Smooth muscle cell of bladder (primary cell): ENCODE measurements around the gene ATP4A. TPM values are rescaled to one million over a fixed set of nuclear protein-coding genes. Genes with fewer than 3 reads are reported as not detected.

Experiments used
- total RNA-seq: library from RNA; depleted of rRNA; stranded (reverse); fragments of >200 nt; gene quantifications from 2 replicates; pipeline ENCODE4 v1.2.3, GENCODE V29; 2014

The ATP4A gene
- total RNA-seq, result not detected in 2 replicates

GRCh38 chr19:35563207-35563829 is at the start of gene ATP4A:
TSS of gene ATP4A (minus strand) at chr19:35563658. CDS start at chr19:35563629, 29 bp downstream.

GRCh38 chr19:35612559-35613321 is 49.3 kb upstream of the ATP4A start, which contains the start of gene HAUS5:
TSS of gene HAUS5 (plus strand) at chr19:35612735. CDS start at chr19:35612795, 60 bp downstream.

GRCh38 chr19:35585848-35586247 is 22.4 kb upstream of the ATP4A start, which contains the start of gene PMIS2:
TSS of gene PMIS2 (plus strand) at chr19:35586173. CDS start at chr19:35586260, 87 bp downstream.

GRCh38 chr19:35545001-35545854 is 18.2 kb downstream of the ATP4A start, which contains the start of gene TMEM147:
TSS of gene TMEM147 (plus strand) at chr19:35545626. CDS start at chr19:35545740, 114 bp downstream.

GRCh38 chr19:35533201-35533821 is 30.1 kb downstream of the ATP4A start, which contains the start of gene GAPDHS:
TSS of gene GAPDHS (plus strand) at chr19:35533456. CDS start at chr19:35533528, 72 bp downstream.

GRCh38 chr19:35528218-35529038 is 35.0 kb downstream of the ATP4A start, which contains the start of gene SBSN:
TSS of gene SBSN (minus strand) at chr19:35528311. CDS start at chr19:35528281, 30 bp downstream.

GRCh38 chr19:35513628-35514281 is 49.7 kb downstream of the ATP4A start, which contains the start of gene DMKN:
TSS of gene DMKN (minus strand) at chr19:35513649. CDS start at chr19:35513475, 174 bp downstream.

Other genes with a start within 250 kb of the ATP4A start
- 0.09 and 0.14 TPM in 2 replicates for gene CD22, start 234.5 kb downstream of the ATP4A start, total RNA-seq
- gene FFAR1, start 215.8 kb downstream of the ATP4A start, total RNA-seq, result not detected in 2 replicates
- 0.09 and 0.14 TPM in 2 replicates for gene FFAR3, start 205.2 kb downstream of the ATP4A start, total RNA-seq
- not detected in 2 replicates for gene GPR42, start 192.6 kb downstream of the ATP4A start, total RNA-seq
- not detected in 2 replicates for gene FFAR2, start 115.4 kb downstream of the ATP4A start, total RNA-seq
- gene KRTDAP, start 73.2 kb downstream of the ATP4A start, total RNA-seq, result not detected in 2 replicates
- gene DMKN, start 50.0 kb downstream of the ATP4A start, total RNA-seq, result 4.0 and 18.3 TPM in 2 replicates
- 2.1 and 9.3 TPM in 2 replicates for gene SBSN, start 35.3 kb downstream of the ATP4A start, total RNA-seq
- not detected in 2 replicates for gene GAPDHS, start 30.2 kb downstream of the ATP4A start, total RNA-seq
- gene TMEM147, start 18.0 kb downstream of the ATP4A start, total RNA-seq, result 81.8 and 120 TPM in 2 replicates
- not detected in 2 replicates for gene PMIS2, start 22.5 kb upstream of the ATP4A start, total RNA-seq
- gene HAUS5, start 49.1 kb upstream of the ATP4A start, total RNA-seq, result 3.0 and 3.5 TPM in 2 replicates
- 33.4 and 34.0 TPM in 2 replicates for gene RBM42, start 65.4 kb upstream of the ATP4A start, total RNA-seq
- gene ETV2, start 78.1 kb upstream of the ATP4A start, total RNA-seq, result 0.18 and 0.28 TPM in 2 replicates
- gene COX6B1, start 84.7 kb upstream of the ATP4A start, total RNA-seq, result 495 and 644 TPM in 2 replicates
- 0.09 TPM in 1 of 2 replicates, not detected in the other for gene UPK1A, start 102.9 kb upstream of the ATP4A start, total RNA-seq
- gene ZBTB32, start 140.9 kb upstream of the ATP4A start, total RNA-seq, result not detected in 2 replicates
- gene KMT2B, start 154.3 kb upstream of the ATP4A start, total RNA-seq, result 2.6 and 4.2 TPM in 2 replicates
- gene IGFLR1, start 178.8 kb upstream of the ATP4A start, total RNA-seq, result 1.00 and 1.8 TPM in 2 replicates
- gene U2AF1L4, start 181.8 kb upstream of the ATP4A start, total RNA-seq, result 5.5 and 7.8 TPM in 2 replicates
- 13.5 and 14.0 TPM in 2 replicates for gene PSENEN, start 182.0 kb upstream of the ATP4A start, total RNA-seq
- gene LIN37, start 184.9 kb upstream of the ATP4A start, total RNA-seq, result 7.4 and 10.1 TPM in 2 replicates
- 50.3 and 88.4 TPM in 2 replicates for gene HSPB6, start 193.4 kb upstream of the ATP4A start, total RNA-seq
- gene PROSER3, start 194.5 kb upstream of the ATP4A start, total RNA-seq, result 2.5 and 3.3 TPM in 2 replicates
- 1.00 and 1.3 TPM in 2 replicates for gene ARHGAP33, start 211.9 kb upstream of the ATP4A start, total RNA-seq
- gene PRODH2, start 249.2 kb upstream of the ATP4A start, total RNA-seq, result not detected in 2 replicates